GM12878 (cell line): ENCODE results near the gene SUPT4H1. TPM values are rescaled to one million over a fixed set of nuclear protein-coding genes. Genes with fewer than 3 reads are reported as not detected.

Experiments used
- CHD1 ChIP-seq: IDR thresholded peaks from 2 replicates; pipeline ENCODE4 v1.6.1; 2012; ENCODE audit warnings: low read depth, low read length, improper control_type of control experiment
- LARP7 ChIP-seq: fragments of 450-650 bp; IDR thresholded peaks from 2 replicates; pipeline ENCODE4 v1.6.1; 2017; ENCODE audit warnings: mild to moderate bottlenecking
- MEF2A ChIP-seq: IDR thresholded peaks from 2 replicates; pipeline ENCODE4 v1.6.1; 2011; ENCODE audit warnings: low read depth, mild to moderate bottlenecking, low read length, moderate library complexity; ENCODE audit not compliant: insufficient read depth
- PRDM15 ChIP-seq: fragments of 450-650 bp; formaldehyde crosslinking; IDR thresholded peaks from 2 replicates; pipeline ENCODE4 v1.4.0; 2020; ENCODE audit warnings: mild to moderate bottlenecking, moderate library complexity
- RELB ChIP-seq: fragments of 450-650 bp; IDR thresholded peaks from 2 replicates; pipeline ENCODE4 v1.6.1; 2017; ENCODE audit warnings: low read depth, mild to moderate bottlenecking, moderate library complexity
- SP1 ChIP-seq: IDR thresholded peaks from one replicate; pipeline ENCODE4 v1.6.1; 2011; ENCODE audit warnings: low read depth, low read length
- TCF12 ChIP-seq: IDR thresholded peaks from 2 replicates; pipeline ENCODE4 v1.6.1; 2011; ENCODE audit warnings: low read depth, mild to moderate bottlenecking, low read length
- ZNF384 ChIP-seq: IDR thresholded peaks from 2 replicates; pipeline ENCODE4 v1.6.1; 2012; ENCODE audit warnings: low read depth, mild to moderate bottlenecking, low read length, improper control_type of control experiment, borderline replicate concordance
- polyA plus RNA-seq, 11 experiments: library from polyadenylated mRNA; depleted of rRNA in 4 of 11; unstranded in 6 of 11; stranded (reverse) in 5 of 11; fragments of >200 nt; fragmentation: Nextera tagmentation in 4 of 11; fragmentation: Illumina TruSeq in 1 of 11; extraction: Ambion mirVana in 4 of 11; extraction: Trizol in 1 of 11; gene quantifications; 1 replicate in 1 of 11; 2 replicates in 10 of 11; pipeline versions ENCODE4 v1.2.1 to v1.2.3, GENCODE V29; 2011 to 2016; ENCODE audit warnings: inconsistent platforms in 2 of 11, missing spikeins in 2 of 11, low read depth in 1 of 11
- total RNA-seq, 4 experiments: library from RNA; depleted of rRNA in 3 of 4; stranded (reverse); fragments of >200 nt in 3 of 4; fragmentation: Illumina TruSeq in 1 of 4; extraction: Trizol in 1 of 4; gene quantifications; 2 replicates each; pipeline versions ENCODE4 v1.2.1 to v1.2.3, GENCODE V29; 2013 to 2021

SUPT4H1 gene
- total and polyA plus RNA-seq, 10 of the 15 experiments (the other 5 are each of a cell fraction or from before 2014, with no cell fraction given), result 83.8 to 293 (median 128) TPM

- TF ChIP-seq PRDM15 (CRISPR knock-in tag) (no peak), TCF12 (peak; percentile 92), MEF2A (peak; percentile 66; the same call in 1 of the 2 replicates), LARP7 (peak; percentile 72), SP1 (peak; percentile 86), CHD1 (peak; percentile 96), ZNF384 (no peak), RELB (peak; percentile 96)
Observed at GRCh38 chr17:58351831-58352595, at the start of gene SUPT4H1 (continued).
